ENCODE data around the gene PPP2R5D.

Gene PPP2R5D

GRCh38 chr6:42969934-42970333 lies 14.4 kb upstream of the PPP2R5D start:
- H3K9ac ChIP-seq (ENCODE audit: low read depth, low read length): no peak overlapping the region
- H4K20me1 ChIP-seq (ENCODE audit: insufficient read depth, low read length): 0 out of 2 replicates have a peak, but pooled peaks cover 2% of the 10 kb centered on the region
- no peaks in the 10 kb centered on the region for H3K4me1 ChIP-seq (ENCODE audit: insufficient read depth, low read length)
- TF ChIP-seq CTCF (IDR thresholded peaks at IDR 0.05; ENCODE audit: borderline replicate concordance, extremely low read depth, low read length, poor library complexity, severe bottlenecking) (no peak), EZH2 (IDR thresholded peaks at IDR 0.05; ENCODE audit: borderline replicate concordance, low read depth, low read length, severe bottlenecking) (no peak)
- H2AFZ ChIP-seq (ENCODE audit: low read depth, low read length): no peak overlapping the region
- peaks cover 46% of the 10 kb centered on the region for H3K36me3 ChIP-seq (ENCODE audit: insufficient read depth, low read length)
- DNase-seq (no peak), ATAC-seq (ENCODE audit: insufficient read depth, low read depth) (no peak)
- no peaks in the 10 kb centered on the region for H3K79me2 ChIP-seq (ENCODE audit: insufficient read depth, low read length)
- H3K27me3 ChIP-seq (ENCODE audit: insufficient read depth, low read length, poor library complexity): no peaks in the 10 kb centered on the region
- H3K4me2 ChIP-seq (ENCODE audit: insufficient read depth, low read length): no peak overlapping the region
- H3K27ac ChIP-seq (ENCODE audit: low read length): no peak overlapping the region
- no peak overlapping the region for H3K4me3 ChIP-seq (ENCODE audit: low read depth in 1 of 2, low read length in 2 of 2)
- no peaks in the 10 kb centered on the region for H3K9me3 ChIP-seq (ENCODE audit: insufficient read depth, low read length, severe bottlenecking)

- TF ChIP-seq CTCF (IDR thresholded peaks at IDR 0.05; ENCODE audit: borderline replicate concordance, extremely low read depth, low read length, poor library complexity, severe bottlenecking): no peak
- no peak for TF ChIP-seq EZH2 (IDR thresholded peaks at IDR 0.05; ENCODE audit: borderline replicate concordance, low read depth, low read length, severe bottlenecking)
- H3K27me3 ChIP-seq (ENCODE audit: insufficient read depth, low read length, poor library complexity): no peaks in the 10 kb centered on the region
- no peak overlapping the region for H2AFZ ChIP-seq (ENCODE audit: low read depth, low read length)
- H3K9me3 ChIP-seq (ENCODE audit: insufficient read depth, low read length, severe bottlenecking): no peaks in the 10 kb centered on the region
- H3K9ac ChIP-seq (ENCODE audit: low read depth, low read length): no peak overlapping the region
- no peak overlapping the region for H3K4me2 ChIP-seq (ENCODE audit: insufficient read depth, low read length)
- H3K4me3 ChIP-seq (ENCODE audit: low read depth in 1 of 2, low read length in 2 of 2): no peak overlapping the region
- H3K36me3 ChIP-seq (ENCODE audit: insufficient read depth, low read length): peaks cover 37% of the 10 kb centered on the region
- H4K20me1 ChIP-seq (ENCODE audit: insufficient read depth, low read length): 0 out of 2 replicates have a peak, but pooled peaks cover 2% of the 10 kb centered on the region
- H3K4me1 ChIP-seq (ENCODE audit: insufficient read depth, low read length): no peaks in the 10 kb centered on the region
- DNase-seq (no peak), ATAC-seq (ENCODE audit: insufficient read depth, low read depth) (no peak; the same call in 2 of the 3 replicates)
- H3K79me2 ChIP-seq (ENCODE audit: insufficient read depth, low read length): no peaks in the 10 kb centered on the region
- H3K27ac ChIP-seq (ENCODE audit: low read length): no peak overlapping the region
These were observed 13.3 kb upstream of the PPP2R5D start for GRCh38 chr6:42970871-42971612.

GRCh38 chr6:42971746-42972327 lies 12.5 kb upstream of the PPP2R5D start:
- Histone ChIP-seq H3K4me1 (ENCODE audit: insufficient read depth, low read length) (peaks cover 4% of the 10 kb centered on the region; the same call in 1 of the 2 replicates), H3K27me3 (ENCODE audit: insufficient read depth, low read length, poor library complexity) (no peaks in the 10 kb centered on the region), H2AFZ (ENCODE audit: low read depth, low read length) (no peak overlapping the region), H3K9me3 (ENCODE audit: insufficient read depth, low read length, severe bottlenecking) (no peaks in the 10 kb centered on the region), H3K4me3 (ENCODE audit: low read depth in 1 of 2, low read length in 2 of 2) (no peak overlapping the region), H3K4me2 (ENCODE audit: insufficient read depth, low read length) (no peak overlapping the region), H3K27ac (ENCODE audit: low read length) (no peak overlapping the region), H3K9ac (ENCODE audit: low read depth, low read length) (no peak overlapping the region), H4K20me1 (ENCODE audit: insufficient read depth, low read length) (0 out of 2 replicates have a peak, but pooled peaks cover 2% of the 10 kb centered on the region), H3K79me2 (ENCODE audit: insufficient read depth, low read length) (peaks cover 2% of the 10 kb centered on the region), H3K36me3 (ENCODE audit: insufficient read depth, low read length) (peaks cover 30% of the 10 kb centered on the region)
- ATAC-seq (ENCODE audit: insufficient read depth, low read depth): no peak
- TF ChIP-seq CTCF (IDR thresholded peaks at IDR 0.05; ENCODE audit: borderline replicate concordance, extremely low read depth, low read length, poor library complexity, severe bottlenecking) (no peak), EZH2 (IDR thresholded peaks at IDR 0.05; ENCODE audit: borderline replicate concordance, low read depth, low read length, severe bottlenecking) (no peak)
- no peak for DNase-seq

All from DND-41 (cell line).